Fibroblast of upper back skin (primary cell): ENCODE data around the gene SCARF2.
"Not testable (repeated sequence)": the region's sequence is repeated elsewhere in the genome, so short reads cannot be mapped to it uniquely, and the experiment has no call there.

ENCODE experiments used
- DNase-seq: peaks from one replicate; pipeline ENCODE4 v3.0.0-alpha.2; 2013

SCARF2 gene

GRCh38 chr22:20427104-20427944 lies 10.3 kb downstream of the SCARF2 start:
- no peak for DNase-seq

GRCh38 chr22:20426259-20426615 lies 11.4 kb downstream of the SCARF2 start:
- no peak for DNase-seq

GRCh38 chr22:20425566-20426258 lies 11.9 kb downstream of the SCARF2 start:
- DNase-seq, result no peak

- DNase-seq, result no peak
Observed at GRCh38 chr22:20424932-20425565, 12.6 kb downstream of the SCARF2 start.

GRCh38 chr22:20424568-20424931 lies 13.1 kb downstream of the SCARF2 start:
- no peak for DNase-seq

GRCh38 chr22:20423906-20424551 lies 13.6 kb downstream of the SCARF2 start:
- DNase-seq, result no peak

- peak; percentile 31 for DNase-seq
Observed at GRCh38 chr22:20423008-20423905, 14.4 kb downstream of the SCARF2 start.

- peak; percentile 88 for DNase-seq
Observed at GRCh38 chr22:20422271-20423007, 15.2 kb downstream of the SCARF2 start.

GRCh38 chr22:20421507-20421874 lies 16.1 kb downstream of the SCARF2 start:
- DNase-seq, result peak; percentile 38

GRCh38 chr22:20420157-20420842 lies 17.3 kb downstream of the SCARF2 start:
- DNase-seq, result no peak

- no peak for DNase-seq
Observed at GRCh38 chr22:20419664-20419951, 18.0 kb downstream of the SCARF2 start.

- peak; percentile 79 for DNase-seq
Observed at GRCh38 chr22:20418211-20418788, 19.3 kb downstream of the SCARF2 start.

- not testable (repeated sequence) for DNase-seq
Observed at GRCh38 chr22:20415699-20416098, 21.9 kb downstream of the SCARF2 start.

GRCh38 chr22:20415241-20415640 lies 22.4 kb downstream of the SCARF2 start:
- DNase-seq, result not testable (repeated sequence)

- no peak for DNase-seq
Observed at GRCh38 chr22:20414450-20414849, 23.2 kb downstream of the SCARF2 start.

- DNase-seq, result no peak
Observed at GRCh38 chr22:20414059-20414440, 23.6 kb downstream of the SCARF2 start.

GRCh38 chr22:20413217-20414058 lies 24.2 kb downstream of the SCARF2 start:
- DNase-seq, result no peak

GRCh38 chr22:20412474-20413216 lies 25.0 kb downstream of the SCARF2 start:
- DNase-seq, result no peak

GRCh38 chr22:20409385-20409784 lies 28.2 kb downstream of the SCARF2 start:
- not testable (repeated sequence) for DNase-seq
